Ammon's horn (tissue), 1 donor: ENCODE results near the gene ERP29.
A peak's percentile ranks its signal among the peaks of the same experiment; 100 is the strongest.
"Not testable (repeated sequence)": the region's sequence is repeated elsewhere in the genome, so short reads cannot be mapped to it uniquely, and the experiment has no call there.

ENCODE experiments used
- DNase-seq: peaks from one replicate; pipeline ENCODE4 v3.0.0-alpha.2; 2016; ENCODE audit warnings: low spot score

ERP29 gene

GRCh38 chr12:112004041-112004440, 9.2 kb upstream of the ERP29 start:
- no peak for DNase-seq

- DNase-seq: no peak
Observed at GRCh38 chr12:112005419-112006395, 7.5 kb upstream of the ERP29 start.

- DNase-seq: no peak
Observed at GRCh38 chr12:112007945-112008344, 5.3 kb upstream of the ERP29 start.

GRCh38 chr12:112008918-112009317, 4.3 kb upstream of the ERP29 start:
- DNase-seq: no peak

- DNase-seq: not testable (repeated sequence)
Observed at GRCh38 chr12:112009596-112009995, 3.6 kb upstream of the ERP29 start.

- no peak for DNase-seq
Observed at GRCh38 chr12:112010415-112011344, 2.5 kb upstream of the ERP29 start.

GRCh38 chr12:112011685-112012084, 1.5 kb upstream of the ERP29 start:
- DNase-seq: no peak

- DNase-seq: peak; percentile 68
Observed at GRCh38 chr12:112013601-112014402, 576 bp downstream of the ERP29 start.

GRCh38 chr12:112015938-112016337, 2.7 kb downstream of the ERP29 start:
- no peak for DNase-seq

- no peak for DNase-seq
Observed at GRCh38 chr12:112017041-112017440, 3.8 kb downstream of the ERP29 start.

GRCh38 chr12:112018571-112019237, 5.5 kb downstream of the ERP29 start:
- DNase-seq: no peak

- DNase-seq: no peak
Observed at GRCh38 chr12:112020947-112021457, 7.8 kb downstream of the ERP29 start.

- no peak for DNase-seq
Observed at GRCh38 chr12:112022241-112023016, 9.2 kb downstream of the ERP29 start.

GRCh38 chr12:112023759-112024396, 10.7 kb downstream of the ERP29 start:
- DNase-seq: no peak

- DNase-seq: no peak
Observed at GRCh38 chr12:112025808-112026375, 12.7 kb downstream of the ERP29 start.

- no peak for DNase-seq
Observed at GRCh38 chr12:112029301-112029700, 16.1 kb downstream of the ERP29 start.

GRCh38 chr12:112031472-112031871, 18.2 kb downstream of the ERP29 start:
- no peak for DNase-seq

GRCh38 chr12:112032292-112032691, 19.1 kb downstream of the ERP29 start:
- DNase-seq: no peak

- no peak for DNase-seq
Observed at GRCh38 chr12:112035219-112035785, 22.1 kb downstream of the ERP29 start.
